ENCODE measurements around the gene RGPD4. TPM values are rescaled to one million over a fixed set of nuclear protein-coding genes. Genes with fewer than 3 reads are reported as not detected.

RGPD4 gene
- total and polyA plus RNA-seq, 7 donors, result under 0.01 to 0.17 (median 0.01) TPM; not detected in 4

- H3K9me3 ChIP-seq, result no peaks in the 10 kb centered on the region
- no peaks in the 10 kb centered on the region for H3K27me3 ChIP-seq (ENCODE audit: insufficient read depth in 3 of 3, low read length in 2 of 3)
- no peak overlapping the region for H3K4me3 ChIP-seq
- DNase-seq (no peak), ATAC-seq (no peak)
- no peaks in the 10 kb centered on the region for H3K36me3 ChIP-seq (ENCODE audit: insufficient read depth in 1 of 2, low read depth in 1 of 2)
- intact Hi-C loops (cut with DNase I), result no loop called here
- WGBS, 3 donors, result 45 to 68% (median 50%) methylated on average over 3 of the region's 3 CpGs
- H3K4me1 ChIP-seq, result peaks cover 13% of the 10 kb centered on the region
- H3K27ac ChIP-seq, result peak overlapping the region; percentile 62
- TF ChIP-seq CTCF (IDR thresholded peaks at IDR 0.05), result no peak
Observed at GRCh38 chr2:107809835-107810234, 16.9 kb upstream of the RGPD4 start.

- DNase-seq, result no peak
- no peak for TF ChIP-seq CTCF (IDR thresholded peaks at IDR 0.05)
- 65 to 96% (median 71%) methylated on average over 1 of the region's 1 CpG for WGBS, 3 donors
- intact Hi-C loops (cut with DNase I), result no loop called here
- Histone ChIP-seq H3K4me3 (no peak overlapping the region), H3K9me3 (no peaks in the 10 kb centered on the region), H3K36me3 (ENCODE audit: insufficient read depth in 1 of 2, low read depth in 1 of 2) (no peaks in the 10 kb centered on the region), H3K4me1 (peaks cover 13% of the 10 kb centered on the region), H3K27ac (no peak overlapping the region), H3K27me3 (ENCODE audit: insufficient read depth in 3 of 3, low read length in 2 of 3) (no peaks in the 10 kb centered on the region)
- ATAC-seq, result no peak
Observed at GRCh38 chr2:107810734-107811133, 16.0 kb upstream of the RGPD4 start.

- Histone ChIP-seq H3K4me3 (no peak overlapping the region), H3K27me3 (ENCODE audit: insufficient read depth in 3 of 3, low read length in 2 of 3) (no peaks in the 10 kb centered on the region), H3K4me1 (peaks cover 13% of the 10 kb centered on the region), H3K36me3 (ENCODE audit: insufficient read depth in 1 of 2, low read depth in 1 of 2) (no peaks in the 10 kb centered on the region), H3K27ac (no peak overlapping the region), H3K9me3 (no peaks in the 10 kb centered on the region)
- no peak for ATAC-seq
- DNase-seq, result no peak
- 44 to 81% (median 64%) methylated on average over 2 of the region's 2 CpGs for WGBS, 3 donors
- intact Hi-C loops (cut with DNase I), result no loop called here
- no peak for TF ChIP-seq CTCF (IDR thresholded peaks at IDR 0.05)
Observed at GRCh38 chr2:107811411-107811810, 15.3 kb upstream of the RGPD4 start.

GRCh38 chr2:107812006-107812405, 14.7 kb upstream of the RGPD4 start:
- WGBS, 3 donors, result 83 to 88% (median 84%) methylated on average over 5 of the region's 5 CpGs
- TF ChIP-seq CTCF (IDR thresholded peaks at IDR 0.05), result no peak
- Histone ChIP-seq H3K36me3 (ENCODE audit: insufficient read depth in 1 of 2, low read depth in 1 of 2) (no peaks in the 10 kb centered on the region), H3K27me3 (ENCODE audit: insufficient read depth in 3 of 3, low read length in 2 of 3) (no peaks in the 10 kb centered on the region), H3K4me3 (no peak overlapping the region), H3K4me1 (peaks cover 13% of the 10 kb centered on the region), H3K9me3 (no peaks in the 10 kb centered on the region), H3K27ac (no peak overlapping the region)
- intact Hi-C loops (cut with DNase I), result no loop called here
- DNase-seq, result no peak
- no peak for ATAC-seq

DNA sequence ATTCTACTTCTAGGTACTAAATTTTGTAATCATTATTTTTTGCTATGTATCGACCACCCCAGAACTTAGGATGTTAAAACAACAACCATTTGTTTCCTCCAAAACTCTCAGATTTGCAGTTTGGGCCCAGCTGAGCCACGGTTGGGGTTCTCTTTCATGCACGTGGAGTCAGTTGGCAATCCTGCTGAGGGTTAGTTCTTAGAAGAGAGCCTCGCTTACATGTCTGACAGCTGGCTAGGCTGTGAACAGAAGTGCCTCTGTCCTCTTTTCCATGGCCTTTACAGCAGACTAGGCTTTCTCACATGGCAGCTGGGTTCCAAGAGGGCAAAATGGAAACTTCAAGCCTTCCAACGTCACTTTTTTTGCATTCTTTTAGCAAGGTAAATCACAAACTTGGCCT, 9.3 kb upstream of the RGPD4 start:
- Histone ChIP-seq H3K36me3 (ENCODE audit: insufficient read depth in 1 of 2, low read depth in 1 of 2) (no peaks in the 10 kb centered on the region), H3K27me3 (ENCODE audit: insufficient read depth in 3 of 3, low read length in 2 of 3) (no peaks in the 10 kb centered on the region), H3K27ac (no peak overlapping the region), H3K9me3 (no peaks in the 10 kb centered on the region), H3K4me1 (no peaks in the 10 kb centered on the region), H3K4me3 (no peak overlapping the region)
- intact Hi-C loops (cut with DNase I), result no loop called here
- DNase-seq (no peak), ATAC-seq (no peak)
- no peak for TF ChIP-seq CTCF (IDR thresholded peaks at IDR 0.05)
- 24 to 36% (median 25%) methylated on average over 5 of the region's 5 CpGs for WGBS, 3 donors

All from psoas muscle (tissue), 8 donors.